ENCODE measurements around the gene AZI2. TPM values are rescaled to one million over a fixed set of nuclear protein-coding genes. Genes with fewer than 3 reads are reported as not detected.

AZI2 gene, protein sequence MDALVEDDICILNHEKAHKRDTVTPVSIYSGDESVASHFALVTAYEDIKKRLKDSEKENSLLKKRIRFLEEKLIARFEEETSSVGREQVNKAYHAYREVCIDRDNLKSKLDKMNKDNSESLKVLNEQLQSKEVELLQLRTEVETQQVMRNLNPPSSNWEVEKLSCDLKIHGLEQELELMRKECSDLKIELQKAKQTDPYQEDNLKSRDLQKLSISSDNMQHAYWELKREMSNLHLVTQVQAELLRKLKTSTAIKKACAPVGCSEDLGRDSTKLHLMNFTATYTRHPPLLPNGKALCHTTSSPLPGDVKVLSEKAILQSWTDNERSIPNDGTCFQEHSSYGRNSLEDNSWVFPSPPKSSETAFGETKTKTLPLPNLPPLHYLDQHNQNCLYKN
- total RNA-seq (10 to 100 TPM; 39.7 to 54.0 (median 41.2) TPM), polyA plus RNA-seq (10 to 100 TPM; 39.2 to 53.6 TPM), total RNA-seq (29.9 reads per million, percentile 59 among the genes with 10 or more reads in this experiment)

DNA sequence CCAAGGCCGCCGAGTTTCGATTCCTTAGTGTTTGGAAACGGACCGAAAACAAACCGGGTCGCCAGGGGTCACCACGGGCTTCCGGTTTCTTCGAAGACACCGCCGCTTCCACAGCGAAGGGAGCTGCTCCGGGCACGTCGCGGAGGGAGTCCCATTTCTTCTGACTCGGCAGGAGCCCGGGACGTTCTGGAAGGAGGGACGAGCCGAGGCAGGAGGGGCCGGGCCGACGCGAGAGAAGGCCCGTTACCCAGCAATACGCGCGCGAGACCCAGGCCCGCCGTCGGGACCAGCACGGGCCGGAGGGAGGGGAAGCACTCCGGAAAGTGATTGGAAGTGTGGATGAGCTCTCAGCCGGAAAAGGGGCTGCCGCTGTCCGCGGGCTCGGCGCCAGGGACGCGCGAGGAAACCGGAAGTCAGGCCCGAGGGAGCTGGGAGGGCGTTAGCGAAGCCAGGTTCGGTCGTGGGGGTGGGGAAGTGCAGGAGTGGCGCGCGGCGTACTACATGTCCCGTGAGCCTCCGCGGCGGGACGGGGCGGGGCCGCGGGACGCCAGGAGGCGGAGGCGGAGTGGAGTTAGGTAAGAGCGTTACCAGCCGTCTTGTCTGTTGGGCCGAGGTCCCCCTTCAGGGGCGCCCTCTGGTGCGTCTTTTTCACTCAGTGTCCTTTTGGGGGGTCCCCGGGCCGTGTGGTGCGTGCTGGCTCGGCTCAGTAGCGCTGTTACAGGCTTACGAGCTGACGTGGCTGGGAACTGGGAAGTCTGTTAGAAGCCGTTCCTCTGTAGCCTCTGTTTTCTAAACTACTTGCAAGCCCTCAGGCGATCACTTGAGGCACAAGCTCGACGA, at the start of gene AZI2, which contains the start of gene ZCWPW2:
TSS of gene AZI2 (minus strand) at position 196 of the 840 bp plus-strand sequence. CDS start 8,207 bp downstream, outside the sequence.
TSS of gene ZCWPW2 (plus strand) at position 93 of the 840 bp plus-strand sequence. CDS start 64,348 bp downstream, outside the sequence.
- peak; percentile 92 for ATAC-seq
- peaks cover 0 to 1% (median 0%) of the 10 kb centered on the region in 3 experiments for H3K9me3 ChIP-seq (ENCODE audit: control insufficient read depth in 2 of 3, low read length in 3 of 3)
- peak within 1 kb of the TSS; percentile 92 for H3K27ac ChIP-seq (ENCODE audit: low read depth, low read length)
- peaks cover 35 to 39% of the 10 kb centered on the region in 2 donors for H3K4me1 ChIP-seq (ENCODE audit: control insufficient read depth in 2 of 2, insufficient read depth in 2 of 2, low read length in 2 of 2)
- H3K4me3 ChIP-seq (ENCODE audit: low read length): peak within 1 kb of the TSS; percentile 93
- ChIA-PET CTCF (interaction anchor here (0.6 to 1.8 kb wide), 3 partner anchors 13 to 644 kb away, joined by 4 to 6 read pairs (median 5); no protein-coding TSS in a partner anchor), POLR2A (interaction anchor here (0.7 to 3.7 kb wide), 14 partner anchors 9 to 869 kb away, joined by 3 to 23 read pairs (median 4); partner anchors contain the start of genes CMC1, EOMES and SLC4A7)
- H3K27me3 Mint-ChIP-seq: no peaks in the 10 kb centered on the region
- peaks cover 0 to 5% (median 0%) of the 10 kb centered on the region in 3 experiments for H3K36me3 ChIP-seq (ENCODE audit: control insufficient read depth in 2 of 3, insufficient read depth in 3 of 3, low read length in 3 of 3)
- DNase-seq: peak; percentile 88 to 93 (median 92)
- peaks cover 0 to 21% (median 6%) of the 10 kb centered on the region in 11 donors for H3K9me3 Mint-ChIP-seq
- peak within 1 kb of the TSS; percentile 88 to 99 (median 94) for H3K4me3 Mint-ChIP-seq
- peaks cover 0 to 30% (median 17%) of the 10 kb centered on the region in 5 donors for H3K36me3 Mint-ChIP-seq
- peaks cover 30 to 70% (median 57%) of the 10 kb centered on the region in 7 donors for H3K4me1 Mint-ChIP-seq
- H3K27ac Mint-ChIP-seq: peak within 1 kb of the TSS; percentile 96 to 100 (median 98)
- intact Hi-C loops (cut with micrococcal nuclease): loop anchor here (1.0 to 5.0 kb wide), 10 partner anchors 23 to 980 kb away; partner anchors contain the start of genes CMC1 (in 2 of the 2), NEK10 (in 2 of the 2), SLC4A7 (in 2 of the 2) and EOMES (in 1 of the 2)
- no peaks in the 10 kb centered on the region for H3K27me3 ChIP-seq (ENCODE audit: control insufficient read depth in 2 of 2, insufficient read depth in 2 of 2, low read length in 2 of 2)

GRCh38 chr3:28388978-28389377, 40.4 kb upstream of the AZI2 start:
- no peaks in the 10 kb centered on the region for H3K36me3 ChIP-seq (ENCODE audit: control insufficient read depth in 2 of 3, insufficient read depth in 3 of 3, low read length in 3 of 3)
- Mint-ChIP-seq H3K36me3 (peaks cover 0 to 36% (median 19%) of the 10 kb centered on the region in 5 donors), H3K4me1 (no peaks in the 10 kb centered on the region), H3K27me3 (no peaks in the 10 kb centered on the region), H3K9me3 (peaks cover 8 to 77% (median 25%) of the 10 kb centered on the region in 11 donors), H3K27ac (no peak overlapping the region), H3K4me3 (no peak overlapping the region)
- no peaks in the 10 kb centered on the region for H3K4me1 ChIP-seq (ENCODE audit: control insufficient read depth in 2 of 2, insufficient read depth in 2 of 2, low read length in 2 of 2)
- H3K27me3 ChIP-seq (ENCODE audit: control insufficient read depth in 2 of 2, insufficient read depth in 2 of 2, low read length in 2 of 2): no peaks in the 10 kb centered on the region
- DNase-seq (no peak), ATAC-seq (no peak)
- CTCF ChIA-PET: no interaction called here
- H3K9me3 ChIP-seq (ENCODE audit: control insufficient read depth in 2 of 3, low read length in 3 of 3): peaks cover 0 to 18% (median 3%) of the 10 kb centered on the region in 3 experiments
- POLR2A ChIA-PET: no interaction called here
- H3K4me3 ChIP-seq (ENCODE audit: low read length): no peak overlapping the region
- H3K27ac ChIP-seq (ENCODE audit: low read depth, low read length): no peak overlapping the region
- intact Hi-C loops (cut with micrococcal nuclease): no loop called here

DNA sequence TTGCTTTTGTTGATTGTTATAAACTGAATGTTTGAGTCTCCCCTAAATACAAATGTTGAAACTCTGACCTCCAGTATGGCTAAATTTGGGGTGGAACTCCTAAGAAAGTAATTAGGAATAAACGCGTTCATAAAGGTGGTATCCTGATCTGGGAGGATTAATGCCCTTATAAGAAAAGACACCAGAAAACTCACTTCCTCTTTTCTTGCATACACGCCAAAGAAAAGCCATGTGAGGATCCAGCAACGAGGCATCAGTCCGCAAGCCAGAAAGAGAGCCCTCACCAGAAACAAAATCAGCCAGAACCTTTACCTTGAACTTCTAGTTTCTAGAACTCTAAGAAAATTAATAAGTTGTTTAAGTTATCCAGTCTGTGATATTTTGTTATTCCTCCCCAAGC, 37.4 kb upstream of the AZI2 start:
- H3K4me1 Mint-ChIP-seq: no peaks in the 10 kb centered on the region
- H3K27me3 Mint-ChIP-seq: no peaks in the 10 kb centered on the region
- Histone ChIP-seq H3K27ac (ENCODE audit: low read depth, low read length) (no peak overlapping the region), H3K9me3 (ENCODE audit: control insufficient read depth in 2 of 3, low read length in 3 of 3) (peaks cover 0 to 6% (median 3%) of the 10 kb centered on the region in 3 experiments), H3K27me3 (ENCODE audit: control insufficient read depth in 2 of 2, insufficient read depth in 2 of 2, low read length in 2 of 2) (no peaks in the 10 kb centered on the region), H3K4me1 (ENCODE audit: control insufficient read depth in 2 of 2, insufficient read depth in 2 of 2, low read length in 2 of 2) (no peaks in the 10 kb centered on the region), H3K36me3 (ENCODE audit: control insufficient read depth in 2 of 3, insufficient read depth in 3 of 3, low read length in 3 of 3) (no peaks in the 10 kb centered on the region), H3K4me3 (ENCODE audit: low read length) (no peak overlapping the region)
- ChIA-PET CTCF (interaction anchor here (0.5 kb wide), 1 partner anchor 86 kb away, joined by 3 read pairs; no protein-coding TSS in a partner anchor), POLR2A (no interaction called here)
- ATAC-seq: no peak
- intact Hi-C loops (cut with micrococcal nuclease): no loop called here
- H3K4me3 Mint-ChIP-seq: no peak overlapping the region
- no peak overlapping the region for H3K27ac Mint-ChIP-seq
- DNase-seq: no peak
- peaks cover 0 to 48% (median 12%) of the 10 kb centered on the region in 11 donors for H3K9me3 Mint-ChIP-seq
- peaks cover 0 to 25% (median 16%) of the 10 kb centered on the region in 5 donors for H3K36me3 Mint-ChIP-seq

- Histone ChIP-seq H3K4me1 (ENCODE audit: control insufficient read depth in 2 of 2, insufficient read depth in 2 of 2, low read length in 2 of 2) (no peaks in the 10 kb centered on the region), H3K9me3 (ENCODE audit: control insufficient read depth in 2 of 3, low read length in 3 of 3) (no peaks in the 10 kb centered on the region), H3K36me3 (ENCODE audit: control insufficient read depth in 2 of 3, insufficient read depth in 3 of 3, low read length in 3 of 3) (no peaks in the 10 kb centered on the region), H3K27me3 (ENCODE audit: control insufficient read depth in 2 of 2, insufficient read depth in 2 of 2, low read length in 2 of 2) (no peaks in the 10 kb centered on the region), H3K27ac (ENCODE audit: low read depth, low read length) (no peak overlapping the region), H3K4me3 (ENCODE audit: low read length) (no peak overlapping the region)
- Mint-ChIP-seq H3K4me1 (no peaks in the 10 kb centered on the region), H3K27me3 (peaks cover 0 to 6% (median 0%) of the 10 kb centered on the region in 5 donors), H3K4me3 (no peak overlapping the region), H3K36me3 (peaks cover 0 to 22% (median 15%) of the 10 kb centered on the region in 5 donors), H3K27ac (no peak overlapping the region), H3K9me3 (peaks cover 0 to 37% (median 12%) of the 10 kb centered on the region in 11 donors)
- no peak for DNase-seq
- intact Hi-C loops (cut with micrococcal nuclease): no loop called here
- CTCF ChIA-PET: no interaction called here
- POLR2A ChIA-PET: no interaction called here
- peak; percentile 41 for ATAC-seq
Observed at GRCh38 chr3:28376424-28376823, 27.8 kb upstream of the AZI2 start.

DNA sequence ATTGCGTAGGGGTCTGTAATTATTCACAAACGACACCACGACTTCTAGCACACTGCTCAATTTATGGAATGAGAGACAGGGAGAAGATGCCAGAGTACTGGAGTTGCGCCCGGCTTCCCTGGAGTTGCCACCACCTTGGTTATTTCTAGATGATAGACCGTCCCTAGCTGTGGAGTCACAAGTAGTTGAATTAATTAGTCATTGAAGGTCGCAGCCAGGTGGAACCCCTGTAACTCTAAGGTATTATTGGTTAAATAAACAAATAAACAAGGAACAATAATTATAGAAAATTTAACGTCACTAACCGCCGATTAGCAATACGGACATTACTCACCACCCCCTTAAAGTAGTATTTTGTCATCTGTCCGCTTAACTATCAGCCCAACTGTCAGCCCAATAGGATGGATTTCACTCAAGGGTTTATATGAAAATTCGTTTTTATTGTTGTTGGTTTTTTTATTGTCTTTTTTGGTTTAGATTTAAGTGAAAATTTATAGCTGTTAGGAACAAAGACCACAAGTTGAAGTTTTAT, 911 bp upstream of the AZI2 start:
- peaks cover 0 to 3% (median 0%) of the 10 kb centered on the region in 3 experiments for H3K9me3 ChIP-seq (ENCODE audit: control insufficient read depth in 2 of 3, low read length in 3 of 3)
- CTCF ChIA-PET: interaction anchor here (0.6 to 1.8 kb wide), 2 partner anchors 13 to 644 kb away, joined by 4 to 6 read pairs; no protein-coding TSS in a partner anchor
- POLR2A ChIA-PET: interaction anchor here (1.0 to 3.7 kb wide), 10 partner anchors 10 to 870 kb away, joined by 3 to 23 read pairs (median 4); partner anchors contain the start of genes CMC1 and EOMES
- peaks cover 35 to 39% of the 10 kb centered on the region in 2 donors for H3K4me1 ChIP-seq (ENCODE audit: control insufficient read depth in 2 of 2, insufficient read depth in 2 of 2, low read length in 2 of 2)
- Mint-ChIP-seq H3K9me3 (peaks cover 0 to 25% (median 9%) of the 10 kb centered on the region in 11 donors), H3K27ac (peak overlapping the region; percentile 96 to 100 (median 98)), H3K27me3 (no peaks in the 10 kb centered on the region), H3K4me1 (peaks cover 30 to 70% (median 57%) of the 10 kb centered on the region in 7 donors), H3K4me3 (peak overlapping the region; percentile 88 to 99 (median 94)), H3K36me3 (peaks cover 0 to 34% (median 21%) of the 10 kb centered on the region in 5 donors)
- H3K27ac ChIP-seq (ENCODE audit: low read depth, low read length): peak overlapping the region; percentile 92
- ATAC-seq (no peak), DNase-seq (no peak)
- intact Hi-C loops (cut with micrococcal nuclease): loop anchor here (1.0 to 5.0 kb wide), 9 partner anchors 108 to 980 kb away; partner anchors contain the start of genes NEK10 (in 2 of the 2), SLC4A7 (in 2 of the 2), CMC1 (in 1 of the 2) and EOMES (in 1 of the 2)
- H3K36me3 ChIP-seq (ENCODE audit: control insufficient read depth in 2 of 3, insufficient read depth in 3 of 3, low read length in 3 of 3): peaks cover 0 to 5% (median 0%) of the 10 kb centered on the region in 3 experiments
- peak overlapping the region; percentile 93 for H3K4me3 ChIP-seq (ENCODE audit: low read length)
- no peaks in the 10 kb centered on the region for H3K27me3 ChIP-seq (ENCODE audit: control insufficient read depth in 2 of 2, insufficient read depth in 2 of 2, low read length in 2 of 2)

Data from naive thymus-derived CD4-positive, alpha-beta T cell (primary cell).